SK-N-SH treated with all-trans-retinoic acid at 6 μM for 48 hours (cell line): Measurements from ENCODE around the gene S1PR4.

Experiments
- GLIS3 ChIP-seq: fragments of 250-450 bp; sonication (Bioruptor Pico); IDR thresholded peaks from 2 replicates; pipeline ENCODE4 v1.5.0; 2020; ENCODE audit warnings: mild to moderate bottlenecking, moderate library complexity
- TF ChIP-seq, protein P1 (sequence below): fragments of 250-450 bp; sonication (Bioruptor Pico); IDR thresholded peaks from 2 replicates; pipeline ENCODE4 v1.8.0; 2020; ENCODE audit warnings: mild to moderate bottlenecking, moderate library complexity, borderline replicate concordance
- TF ChIP-seq, protein P2 (sequence below): fragments of 250-450 bp; sonication (Bioruptor Pico); IDR thresholded peaks from 2 replicates; pipeline ENCODE4 v1.5.1; 2020; ENCODE audit warnings: low read depth, mild to moderate bottlenecking, moderate library complexity

DNA sequence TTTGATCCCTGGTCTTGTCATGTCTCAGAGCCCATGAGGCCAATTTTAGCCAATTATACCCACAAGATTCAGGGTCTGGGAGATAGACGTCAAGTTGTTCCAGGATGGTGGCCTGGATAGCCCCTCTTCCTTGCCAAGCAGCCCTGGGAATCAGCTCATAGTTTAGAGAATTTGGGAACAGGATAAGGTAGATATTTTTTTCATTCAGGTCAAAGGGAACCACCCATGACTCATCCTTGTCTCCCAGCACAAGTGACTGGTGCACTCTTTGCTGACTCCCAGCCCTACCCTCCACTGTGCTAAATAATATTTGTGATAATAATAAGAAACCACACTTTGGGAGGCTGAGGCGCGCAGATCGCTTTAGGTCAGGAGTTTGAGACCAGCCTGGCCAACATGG, 17.1 kb upstream of the S1PR4 start:
- no peak for TF ChIP-seq GLIS3 (CRISPR knock-in tag)
- TF ChIP-seq, protein P1, sequence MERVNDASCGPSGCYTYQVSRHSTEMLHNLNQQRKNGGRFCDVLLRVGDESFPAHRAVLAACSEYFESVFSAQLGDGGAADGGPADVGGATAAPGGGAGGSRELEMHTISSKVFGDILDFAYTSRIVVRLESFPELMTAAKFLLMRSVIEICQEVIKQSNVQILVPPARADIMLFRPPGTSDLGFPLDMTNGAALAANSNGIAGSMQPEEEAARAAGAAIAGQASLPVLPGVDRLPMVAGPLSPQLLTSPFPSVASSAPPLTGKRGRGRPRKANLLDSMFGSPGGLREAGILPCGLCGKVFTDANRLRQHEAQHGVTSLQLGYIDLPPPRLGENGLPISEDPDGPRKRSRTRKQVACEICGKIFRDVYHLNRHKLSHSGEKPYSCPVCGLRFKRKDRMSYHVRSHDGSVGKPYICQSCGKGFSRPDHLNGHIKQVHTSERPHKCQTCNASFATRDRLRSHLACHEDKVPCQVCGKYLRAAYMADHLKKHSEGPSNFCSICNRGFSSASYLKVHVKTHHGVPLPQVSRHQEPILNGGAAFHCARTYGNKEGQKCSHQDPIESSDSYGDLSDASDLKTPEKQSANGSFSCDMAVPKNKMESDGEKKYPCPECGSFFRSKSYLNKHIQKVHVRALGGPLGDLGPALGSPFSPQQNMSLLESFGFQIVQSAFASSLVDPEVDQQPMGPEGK (CRISPR knock-in tag), result no peak
- TF ChIP-seq, protein P2, sequence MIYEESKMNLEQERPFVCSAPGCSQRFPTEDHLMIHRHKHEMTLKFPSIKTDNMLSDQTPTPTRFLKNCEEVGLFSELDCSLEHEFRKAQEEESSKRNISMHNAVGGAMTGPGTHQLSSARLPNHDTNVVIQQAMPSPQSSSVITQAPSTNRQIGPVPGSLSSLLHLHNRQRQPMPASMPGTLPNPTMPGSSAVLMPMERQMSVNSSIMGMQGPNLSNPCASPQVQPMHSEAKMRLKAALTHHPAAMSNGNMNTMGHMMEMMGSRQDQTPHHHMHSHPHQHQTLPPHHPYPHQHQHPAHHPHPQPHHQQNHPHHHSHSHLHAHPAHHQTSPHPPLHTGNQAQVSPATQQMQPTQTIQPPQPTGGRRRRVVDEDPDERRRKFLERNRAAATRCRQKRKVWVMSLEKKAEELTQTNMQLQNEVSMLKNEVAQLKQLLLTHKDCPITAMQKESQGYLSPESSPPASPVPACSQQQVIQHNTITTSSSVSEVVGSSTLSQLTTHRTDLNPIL, result no peak
